ENCODE measurements around the gene EMID1. TPM values are rescaled to one million over a fixed set of nuclear protein-coding genes. Genes with fewer than 3 reads are reported as not detected.

The EMID1 gene
- total RNA-seq: 0.56 and 1.8 TPM in 2 replicates

DNA sequence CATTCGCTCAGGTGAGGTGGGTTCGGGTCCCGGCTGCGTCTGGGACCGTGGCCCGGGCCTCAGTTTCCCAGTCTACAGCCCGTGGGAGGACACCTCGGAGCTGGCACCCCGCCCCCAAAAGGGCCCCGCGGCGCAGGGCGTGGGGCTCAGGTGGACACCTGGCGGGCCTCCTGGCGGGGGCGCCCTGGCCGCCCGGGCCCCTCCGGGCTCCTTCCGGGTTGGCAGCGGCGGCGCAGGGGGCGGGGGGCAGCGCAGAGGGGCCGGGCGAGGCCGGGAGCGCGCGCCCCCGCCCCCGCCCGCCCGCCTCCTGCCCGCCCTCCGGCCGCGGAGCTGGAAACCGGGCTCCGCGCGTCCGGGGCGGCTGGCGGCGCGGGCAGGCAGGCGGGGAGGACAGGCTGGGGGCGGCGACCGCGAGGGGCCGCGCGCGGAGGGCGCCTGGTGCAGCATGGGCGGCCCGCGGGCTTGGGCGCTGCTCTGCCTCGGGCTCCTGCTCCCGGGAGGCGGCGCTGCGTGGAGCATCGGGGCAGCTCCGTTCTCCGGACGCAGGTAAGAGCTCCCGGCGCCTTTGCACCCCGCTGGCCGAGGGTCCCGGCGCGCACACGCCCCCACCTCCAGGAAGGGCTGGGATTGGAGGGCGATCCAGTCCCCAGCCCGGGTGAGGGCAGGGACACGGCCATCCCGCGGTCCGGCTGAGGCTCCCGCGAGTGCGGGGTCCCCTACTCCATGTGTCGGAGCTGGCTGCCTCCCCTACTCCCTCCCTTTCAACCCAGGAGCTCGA lies at the start of gene EMID1:
Gene EMID1 (plus strand): TSS at position 303 of the 778 bp plus-strand sequence. CDS start 143 bp downstream, at position 446.

DNA sequence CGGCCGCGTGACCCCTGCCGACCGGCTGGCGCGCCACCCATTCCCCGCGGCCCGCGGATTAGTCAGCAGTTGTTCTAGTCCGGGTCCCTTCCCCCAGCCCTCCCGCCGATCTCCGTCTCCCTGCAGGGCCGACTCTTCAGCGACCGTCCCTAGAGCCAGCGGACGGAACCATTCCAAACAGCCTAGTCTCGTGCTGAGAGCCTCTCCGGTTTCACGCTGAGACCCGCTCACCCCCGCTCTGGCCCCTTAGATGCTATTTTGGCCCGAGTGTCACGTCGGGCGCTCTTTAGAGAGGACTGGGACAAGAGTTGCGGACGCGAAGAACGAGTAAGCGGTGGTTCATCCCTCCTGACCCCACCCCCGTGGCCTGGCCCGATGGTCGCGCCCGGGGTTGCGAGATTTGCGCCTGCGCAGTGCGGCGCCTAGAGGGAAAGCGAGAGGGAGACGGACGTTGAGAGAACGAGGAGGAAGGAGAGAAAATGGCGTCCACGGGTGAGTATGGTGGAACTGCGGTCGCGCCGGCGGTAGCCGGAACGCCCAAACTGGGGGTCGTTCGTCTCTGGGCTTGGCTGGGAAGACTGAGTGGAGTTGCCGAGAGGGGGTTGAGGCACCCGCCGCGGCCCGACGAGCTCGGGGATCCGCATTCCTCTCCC lies 62.3 kb downstream of the EMID1 start, which contains the start of the genes EWSR1 and RHBDD3:
Gene EWSR1 (plus strand): TSS at position 411 of the 653 bp plus-strand sequence. CDS start 69 bp downstream, at position 480.
Gene RHBDD3 (minus strand): TSS at position 124 of the 653 bp plus-strand sequence. CDS start 2,355 bp downstream, outside the sequence.

DNA sequence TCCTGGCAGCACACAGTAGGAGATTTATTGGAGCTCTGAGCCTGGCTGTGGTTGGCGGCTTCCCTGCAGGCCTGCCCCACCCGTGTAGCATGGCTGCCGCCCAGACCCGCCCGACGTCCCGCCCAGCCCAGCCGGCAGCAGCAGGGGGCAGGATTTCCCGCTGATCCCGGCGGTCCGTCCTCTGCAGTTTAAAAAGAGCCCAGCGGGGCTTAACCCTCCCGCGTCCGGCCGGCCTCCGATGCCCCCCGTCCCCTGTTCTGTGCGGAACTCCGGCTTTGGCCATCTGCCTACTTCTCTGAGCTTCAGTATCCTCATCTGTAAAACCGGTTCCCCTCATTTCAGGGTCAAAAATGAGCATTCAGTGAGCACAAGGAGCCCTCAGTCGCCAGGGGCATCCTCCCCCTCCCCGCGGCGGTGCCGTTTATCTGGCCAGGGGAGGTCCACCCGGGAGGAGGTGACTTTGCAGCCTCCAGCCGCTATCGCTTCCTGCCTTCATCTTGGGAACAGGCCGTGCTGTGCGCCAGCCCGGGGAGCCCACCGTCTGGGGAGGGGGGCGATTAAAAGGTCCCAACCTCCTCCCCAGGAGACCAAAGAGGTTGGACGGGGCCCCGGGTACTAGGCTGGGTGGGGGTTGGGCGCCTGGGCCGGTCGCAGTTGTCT lies 100.6 kb downstream of the EMID1 start, which contains the start of gene GAS2L1:
Gene GAS2L1 (plus strand): TSS at position 476 of the 660 bp plus-strand sequence. CDS start 1,456 bp downstream, outside the sequence.

Other genes starting within 250 kb of the EMID1 start
- not detected in 2 replicates for gene C22orf31, start 144.1 kb upstream of the EMID1 start, total RNA-seq
- gene KREMEN1, start 132.9 kb upstream of the EMID1 start, total RNA-seq: 8.9 and 9.4 TPM in 2 replicates
- gene RHBDD3, start 62.1 kb downstream of the EMID1 start, total RNA-seq: 25.6 and 25.7 TPM in 2 replicates
- gene EWSR1, start 62.4 kb downstream of the EMID1 start, total RNA-seq: 77.2 and 90.8 TPM in 2 replicates
- 16.2 and 16.6 TPM in 2 replicates for gene GAS2L1, start 100.8 kb downstream of the EMID1 start, total RNA-seq
- not detected in 2 replicates for gene RASL10A, start 109.8 kb downstream of the EMID1 start, total RNA-seq
- gene AP1B1, start 182.7 kb downstream of the EMID1 start, total RNA-seq: 31.1 and 32.0 TPM in 2 replicates
- gene RFPL1, start 232.7 kb downstream of the EMID1 start, total RNA-seq: not detected in 2 replicates